Activated naive CD4-positive, alpha-beta T cell treated with anti-CD3 and anti-CD28 coated beads for 36 hours (primary cell): ENCODE results near the gene RAPGEF4. TPM values are rescaled to one million over a fixed set of nuclear protein-coding genes. Genes with fewer than 3 reads are reported as not detected.

Experiments
- CTCF ChIA-PET: fragments of 350-600 bp; sonication (Branson Sonifier 250); formaldehyde crosslinking; loops from one replicate; lab custom pipeline; 2021; ENCODE audit warnings: antibody characterized with exemption; lab: Charles Lee
- DNase-seq: peaks from one replicate; pipeline ENCODE4 v3.0.0-alpha.2; 2020
- H3K27ac Mint-ChIP-seq: one replicate; pipeline ENCODE4 v1.8.0; 2021; ENCODE audit warnings: mild to moderate bottlenecking, mixed read lengths
- H3K27me3 Mint-ChIP-seq: one replicate; pipeline ENCODE4 v1.8.0; 2021; ENCODE audit warnings: low read depth, mixed read lengths
- H3K36me3 Mint-ChIP-seq: one replicate; pipeline ENCODE4 v1.8.0; 2021; ENCODE audit warnings: low read depth, mixed read lengths
- H3K4me1 Mint-ChIP-seq: one replicate; pipeline ENCODE4 v1.8.0; 2021; ENCODE audit warnings: low read depth, mixed read lengths
- H3K4me3 Mint-ChIP-seq: one replicate; pipeline ENCODE4 v1.8.0; 2021; ENCODE audit warnings: mild to moderate bottlenecking, moderate library complexity, mixed read lengths
- H3K9me3 Mint-ChIP-seq: one replicate; pipeline ENCODE4 v1.8.0; 2021; ENCODE audit warnings: mixed read lengths
- intact Hi-C: fragments of 100-400 bp; cut with micrococcal nuclease; formaldehyde crosslinking; loops from one replicate; pipeline ENCODE4 v1.15.1; 2023
- total RNA-seq, 2 experiments: library from RNA; stranded (reverse); gene quantifications; one replicate each; pipeline ENCODE4 v1.2.3, GENCODE V29; 2021

Gene RAPGEF4
- total RNA-seq, 2 experiments from 2014 or later, result 0.24 to 0.35 TPM

GRCh38 chr2:173017646-173018420 is 282.2 kb downstream of the RAPGEF4 start:
- no peak for DNase-seq
- Mint-ChIP-seq H3K27ac (no peak overlapping the region), H3K9me3 (no peaks in the 10 kb centered on the region), H3K4me1 (no peaks in the 10 kb centered on the region), H3K27me3 (no peaks in the 10 kb centered on the region), H3K36me3 (no peaks in the 10 kb centered on the region), H3K4me3 (no peak overlapping the region)
- intact Hi-C loops, result no loop called here
- CTCF ChIA-PET, result interaction anchor here (0.5 to 2.2 kb wide), 3 partner anchors 10 to 162 kb away, joined by 3 to 20 read pairs (median 4); no protein-coding TSS in a partner anchor

- CTCF ChIA-PET, result interaction anchor here (1.2 kb wide), 1 partner anchor 9 kb away, joined by 4 read pairs; no protein-coding TSS in a partner anchor
- Mint-ChIP-seq H3K27ac (no peak overlapping the region), H3K9me3 (no peaks in the 10 kb centered on the region), H3K36me3 (no peaks in the 10 kb centered on the region), H3K4me3 (no peak overlapping the region), H3K27me3 (no peaks in the 10 kb centered on the region), H3K4me1 (no peaks in the 10 kb centered on the region)
- intact Hi-C loops, result loop anchor here (5.0 kb wide), 1 partner anchor 212 kb away; no protein-coding TSS in a partner anchor
- no peak for DNase-seq
Observed at GRCh38 chr2:173019755-173020154, 284.1 kb downstream of the RAPGEF4 start.

GRCh38 chr2:173021939-173022371 is 286.3 kb downstream of the RAPGEF4 start:
- Mint-ChIP-seq H3K4me3 (no peak overlapping the region), H3K27me3 (no peaks in the 10 kb centered on the region), H3K9me3 (no peaks in the 10 kb centered on the region), H3K36me3 (no peaks in the 10 kb centered on the region), H3K27ac (no peak overlapping the region), H3K4me1 (no peaks in the 10 kb centered on the region)
- CTCF ChIA-PET, result no interaction called here
- intact Hi-C loops, result loop anchor here (5.0 kb wide), 1 partner anchor 215 kb away; no protein-coding TSS in a partner anchor
- DNase-seq, result no peak

- Mint-ChIP-seq H3K9me3 (no peaks in the 10 kb centered on the region), H3K4me1 (no peaks in the 10 kb centered on the region), H3K36me3 (no peaks in the 10 kb centered on the region), H3K27me3 (peaks cover 3% of the 10 kb centered on the region), H3K4me3 (no peak overlapping the region), H3K27ac (no peak overlapping the region)
- CTCF ChIA-PET, result interaction anchor here (9.4 kb wide), 1 partner anchor 190 kb away, joined by 239 read pairs; no protein-coding TSS in a partner anchor
- no peak for DNase-seq
- intact Hi-C loops, result loop anchor here (5.0 kb wide), 1 partner anchor 216 kb away; no protein-coding TSS in a partner anchor
Observed at GRCh38 chr2:173023718-173024117, 288.1 kb downstream of the RAPGEF4 start.

- Mint-ChIP-seq H3K27me3 (peaks cover 3% of the 10 kb centered on the region), H3K4me1 (no peaks in the 10 kb centered on the region), H3K36me3 (no peaks in the 10 kb centered on the region), H3K9me3 (no peaks in the 10 kb centered on the region), H3K27ac (no peak overlapping the region), H3K4me3 (no peak overlapping the region)
- CTCF ChIA-PET, result interaction anchor here (0.6 to 9.4 kb wide), 21 partner anchors 9 to 376 kb away, joined by 3 to 239 read pairs (median 4); no protein-coding TSS in a partner anchor
- intact Hi-C loops, result loop anchor here (2.0 to 5.0 kb wide), 4 partner anchors 51 to 376 kb away; partner anchors contain the start of gene MAP3K20
- no peak for DNase-seq
Observed at GRCh38 chr2:173026479-173026878, 290.8 kb downstream of the RAPGEF4 start.

- DNase-seq, result peak; percentile 90
- peaks cover 3% of the 10 kb centered on the region for H3K27me3 Mint-ChIP-seq
- CTCF ChIA-PET, result interaction anchor here (0.5 to 9.4 kb wide), 39 partner anchors 8 to 1314 kb away, joined by 3 to 239 read pairs (median 4); partner anchors contain the start of gene CDCA7
- no peaks in the 10 kb centered on the region for H3K4me1 Mint-ChIP-seq
- H3K9me3 Mint-ChIP-seq, result no peaks in the 10 kb centered on the region
- H3K36me3 Mint-ChIP-seq, result no peaks in the 10 kb centered on the region
- H3K27ac Mint-ChIP-seq, result no peak overlapping the region
- intact Hi-C loops, result loop anchor here (1.0 to 5.0 kb wide), 8 partner anchors 50 to 1314 kb away; partner anchors contain the start of gene MAP3K20
- no peak overlapping the region for H3K4me3 Mint-ChIP-seq
Observed at GRCh38 chr2:173027181-173028128, 291.8 kb downstream of the RAPGEF4 start.

GRCh38 chr2:173028141-173028540 is 292.5 kb downstream of the RAPGEF4 start:
- Mint-ChIP-seq H3K4me1 (no peaks in the 10 kb centered on the region), H3K27ac (no peak overlapping the region), H3K36me3 (no peaks in the 10 kb centered on the region), H3K9me3 (no peaks in the 10 kb centered on the region), H3K27me3 (peaks cover 3% of the 10 kb centered on the region), H3K4me3 (no peak overlapping the region)
- DNase-seq, result no peak
- CTCF ChIA-PET, result interaction anchor here (0.5 to 9.4 kb wide), 26 partner anchors 9 to 1313 kb away, joined by 3 to 239 read pairs (median 4); no protein-coding TSS in a partner anchor
- intact Hi-C loops, result loop anchor here (5.0 kb wide), 2 partner anchors 49 to 166 kb away; partner anchors contain the start of gene MAP3K20

- CTCF ChIA-PET, result interaction anchor here (0.6 to 9.4 kb wide), 13 partner anchors 10 to 1313 kb away, joined by 3 to 239 read pairs (median 4); no protein-coding TSS in a partner anchor
- intact Hi-C loops, result loop anchor here (5.0 kb wide), 2 partner anchors 49 to 166 kb away; partner anchors contain the start of gene MAP3K20
- no peak for DNase-seq
- Mint-ChIP-seq H3K27ac (no peak overlapping the region), H3K36me3 (no peaks in the 10 kb centered on the region), H3K4me3 (no peak overlapping the region), H3K4me1 (no peaks in the 10 kb centered on the region), H3K9me3 (no peaks in the 10 kb centered on the region), H3K27me3 (peaks cover 3% of the 10 kb centered on the region)
Observed at GRCh38 chr2:173028671-173029070, 293.0 kb downstream of the RAPGEF4 start.

GRCh38 chr2:173030561-173031490 is 295.2 kb downstream of the RAPGEF4 start:
- Mint-ChIP-seq H3K36me3 (no peaks in the 10 kb centered on the region), H3K27ac (no peak overlapping the region), H3K4me1 (peaks cover 3% of the 10 kb centered on the region), H3K9me3 (no peaks in the 10 kb centered on the region), H3K27me3 (peaks cover 3% of the 10 kb centered on the region), H3K4me3 (no peak overlapping the region)
- DNase-seq, result no peak
- CTCF ChIA-PET, result interaction anchor here (1.0 to 9.4 kb wide), 3 partner anchors 13 to 182 kb away, joined by 4 to 239 read pairs (median 4); no protein-coding TSS in a partner anchor
- intact Hi-C loops, result no loop called here

- Mint-ChIP-seq H3K4me1 (peaks cover 3% of the 10 kb centered on the region), H3K27ac (no peak overlapping the region), H3K4me3 (no peak overlapping the region), H3K9me3 (no peaks in the 10 kb centered on the region), H3K27me3 (peaks cover 3% of the 10 kb centered on the region), H3K36me3 (no peaks in the 10 kb centered on the region)
- DNase-seq, result no peak
- intact Hi-C loops, result no loop called here
- CTCF ChIA-PET, result interaction anchor here (0.9 to 9.4 kb wide), 3 partner anchors 17 to 185 kb away, joined by 3 to 239 read pairs (median 3); no protein-coding TSS in a partner anchor
Observed at GRCh38 chr2:173032032-173032431, 296.4 kb downstream of the RAPGEF4 start.
